HT1080 (cell line): ENCODE measurements around the gene COG5. TPM values are rescaled to one million over a fixed set of nuclear protein-coding genes. Genes with fewer than 3 reads are reported as not detected.

Source experiments
- DNase-seq: peaks from one replicate; pipeline ENCODE4 v3.0.0-alpha.2; 2015; ENCODE audit warnings: low read depth
- total RNA-seq: library from RNA; depleted of rRNA; stranded (reverse); fragments of >200 nt; shearing (Covaris generic); gene quantifications from 2 replicates; pipeline ENCODE4 v1.2.3, GENCODE V29; 2014

The COG5 gene
- total RNA-seq, 1 experiment from 2014 or later = 28.2 TPM

DNA sequence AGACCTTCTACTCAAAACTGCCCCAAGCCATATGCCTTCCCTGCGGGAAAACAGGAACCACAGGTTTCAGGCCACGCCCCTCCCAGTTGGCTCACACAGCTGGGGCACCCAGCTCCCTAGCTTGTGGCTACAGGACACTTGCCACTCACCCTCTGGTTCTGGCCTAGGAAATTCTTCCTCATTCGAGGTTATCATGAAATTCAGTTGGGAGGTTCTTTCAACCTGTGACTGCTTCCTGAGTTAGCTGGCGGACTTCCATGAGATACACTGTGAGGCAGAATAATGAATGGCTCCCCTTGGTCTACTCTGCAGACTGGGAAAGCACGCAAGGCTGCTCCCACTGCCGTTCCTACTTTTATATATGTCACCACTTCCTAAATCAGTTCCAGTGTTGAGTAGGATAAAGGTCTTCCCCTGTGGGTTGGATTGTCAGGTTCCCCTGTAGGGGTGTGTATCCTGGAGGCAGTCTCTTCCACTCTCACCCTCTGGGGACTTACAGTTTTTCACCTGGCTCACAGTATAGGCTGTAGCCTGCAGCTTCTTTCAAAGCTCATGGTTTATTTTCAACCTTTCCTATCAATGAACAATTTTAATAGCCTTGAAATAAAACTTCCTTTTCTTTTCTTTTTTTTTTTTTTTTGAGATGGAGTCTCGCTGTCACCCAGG, 56.9 kb downstream of the COG5 start:
- peak; percentile 30 for DNase-seq

DNA sequence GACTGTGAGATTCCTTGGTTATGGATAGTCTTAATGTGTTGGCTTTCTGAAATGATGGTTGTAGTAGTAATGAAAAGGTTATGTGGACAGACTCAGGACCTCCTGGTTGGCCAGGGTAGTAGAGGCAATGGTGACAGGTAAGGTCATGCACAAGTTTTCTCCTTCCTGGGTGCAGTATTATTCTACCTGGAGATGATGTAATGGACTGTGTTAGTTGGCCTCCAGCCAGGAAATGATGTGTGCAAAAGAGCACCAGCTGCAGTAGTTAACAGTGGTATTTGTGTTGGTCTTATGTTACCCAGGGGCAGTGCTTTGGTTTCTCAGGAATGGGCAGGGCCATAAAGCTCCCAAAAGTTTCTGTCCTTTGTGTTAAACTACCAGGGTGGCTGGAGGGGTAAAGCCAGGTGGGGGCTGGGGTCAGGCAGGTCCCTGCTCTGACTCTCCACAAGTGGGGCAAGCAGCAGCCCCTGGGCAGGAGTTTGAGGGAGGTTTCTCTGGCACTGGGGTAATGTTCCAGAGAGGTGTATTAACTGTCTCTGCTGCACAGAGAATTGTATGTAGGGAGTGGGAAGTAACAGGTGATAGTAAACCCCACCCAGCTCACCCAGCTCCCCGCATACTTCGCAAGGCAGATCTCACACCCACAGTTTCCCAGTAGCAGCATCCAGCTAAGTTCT, 57.6 kb downstream of the COG5 start:
- peak; percentile 13 for DNase-seq

GRCh38 chr7:107505362-107505761, 58.4 kb downstream of the COG5 start:
- DNase-seq = no peak

DNA sequence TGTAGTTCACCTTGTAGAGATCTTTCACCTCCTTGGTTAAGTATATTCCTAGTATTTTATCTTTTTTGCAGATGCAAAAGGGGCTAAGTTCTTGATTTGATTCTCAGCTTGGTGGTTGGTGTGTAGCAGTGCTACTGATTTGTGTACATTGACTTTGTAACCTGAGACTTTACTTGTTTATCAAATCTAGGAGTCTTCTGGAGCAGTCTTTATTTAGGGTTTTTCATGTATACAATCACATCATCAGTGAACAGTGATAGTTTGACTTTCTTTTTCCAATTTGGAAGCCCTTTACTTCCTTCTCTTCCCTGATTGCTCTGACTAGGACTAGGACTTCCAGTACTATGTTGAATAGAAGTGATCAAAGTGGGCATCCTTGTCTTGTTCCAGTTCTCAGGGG, 60.0 kb downstream of the COG5 start:
- DNase-seq = no peak

- DNase-seq = no peak
Measured at GRCh38 chr7:107502797-107503196, 60.9 kb downstream of the COG5 start.

DNA sequence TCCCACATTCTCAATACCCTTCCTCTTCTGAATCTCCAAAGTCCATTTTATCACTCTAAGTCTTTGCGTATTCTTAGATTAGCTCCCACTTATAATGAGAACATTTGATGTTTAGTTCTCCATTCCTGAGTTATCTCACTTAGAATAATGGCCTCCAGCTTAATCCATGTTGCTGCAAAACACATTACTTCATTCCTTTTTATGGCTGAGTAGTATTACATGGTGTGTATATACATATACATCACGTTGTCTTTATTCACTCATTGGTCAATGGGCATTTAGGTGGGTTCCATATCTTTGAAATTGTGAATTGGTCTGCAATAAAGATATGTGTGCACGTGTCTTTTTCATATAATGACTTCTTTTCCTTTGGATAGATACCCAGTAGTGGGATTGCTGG, 61.6 kb downstream of the COG5 start:
- no peak for DNase-seq

DNA sequence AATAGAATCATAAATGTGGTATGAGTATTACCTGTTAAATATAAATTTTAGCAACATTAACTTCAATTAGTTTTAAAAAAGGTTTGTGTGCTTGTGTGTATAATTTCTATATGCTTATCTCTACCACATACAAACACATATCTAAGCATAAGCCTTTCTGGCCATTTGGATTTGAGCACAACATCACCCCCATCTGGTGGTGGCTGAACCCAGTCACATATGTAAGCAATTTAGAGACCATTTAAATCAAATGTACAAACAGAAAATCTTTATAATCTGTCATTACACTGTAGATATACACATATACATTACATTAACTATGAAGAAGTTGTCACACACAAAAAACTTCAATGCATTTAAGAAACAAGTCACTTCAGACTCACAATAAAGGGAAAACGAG, 62.1 kb downstream of the COG5 start:
- DNase-seq = no peak

- no peak for DNase-seq
Measured at GRCh38 chr7:107499731-107500130, 64.0 kb downstream of the COG5 start.

GRCh38 chr7:107495516-107495915, 68.2 kb downstream of the COG5 start:
- DNase-seq = no peak

- DNase-seq = no peak
Measured at GRCh38 chr7:107494884-107495283, 68.8 kb downstream of the COG5 start.

GRCh38 chr7:107494315-107494751, 69.4 kb downstream of the COG5 start:
- no peak for DNase-seq

GRCh38 chr7:107492875-107493274, 70.8 kb downstream of the COG5 start:
- DNase-seq = no peak

DNA sequence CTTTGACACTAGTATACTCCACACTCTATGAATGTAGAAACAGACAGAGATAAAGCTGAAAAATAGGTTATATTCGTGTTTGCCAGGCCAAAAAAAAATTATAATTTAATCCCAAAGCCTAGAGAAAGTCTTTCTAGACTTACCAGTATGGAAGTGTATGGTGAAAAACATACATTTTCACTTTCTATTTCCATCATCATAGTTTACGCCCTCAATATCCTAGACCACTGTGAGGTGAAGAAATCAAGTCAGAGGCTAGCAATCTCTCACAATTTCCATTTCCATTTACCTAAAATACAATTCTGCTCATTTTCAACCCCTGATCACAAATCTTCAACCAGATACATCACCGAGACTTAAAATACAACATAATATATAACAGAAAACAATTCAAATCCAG, 77.7 kb downstream of the COG5 start:
- no peak for DNase-seq

DNA sequence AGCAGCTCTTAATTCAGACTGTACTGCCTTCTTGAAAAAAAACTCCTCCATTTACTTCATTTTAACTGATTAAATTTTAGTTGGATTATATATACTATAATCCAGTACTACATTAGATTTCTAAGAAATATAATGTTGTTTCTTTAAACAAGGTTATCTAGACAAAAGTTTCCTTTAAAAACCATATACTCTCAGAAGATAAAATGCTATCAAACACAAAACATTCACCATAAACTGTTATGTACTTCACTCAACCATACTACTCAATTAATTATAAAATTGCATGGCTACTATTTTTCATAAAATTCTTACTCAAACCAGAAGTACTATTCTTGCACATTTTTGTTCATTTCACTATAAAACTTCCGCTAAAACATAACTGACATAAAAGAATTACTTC, 81.1 kb downstream of the COG5 start:
- no peak for DNase-seq

DNA sequence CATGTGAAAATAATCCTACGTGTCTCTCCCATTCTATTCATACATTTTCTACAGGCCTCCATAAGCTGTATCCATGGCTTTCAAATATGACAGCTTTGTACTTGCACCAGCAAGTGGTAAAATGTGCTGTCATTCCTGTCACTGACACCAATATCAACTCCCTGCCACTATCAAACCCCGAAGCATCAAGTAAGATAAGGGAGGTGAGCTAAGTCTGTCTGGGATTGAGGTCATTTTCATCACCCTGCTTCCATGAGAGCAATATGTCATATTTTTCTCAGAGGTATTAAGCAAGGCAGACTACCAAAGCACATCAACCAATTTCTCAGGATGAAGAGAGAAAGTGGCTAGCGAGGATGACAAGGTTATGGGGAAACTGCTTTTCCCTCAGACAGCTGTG, 82.8 kb downstream of the COG5 start:
- DNase-seq = no peak

DNA sequence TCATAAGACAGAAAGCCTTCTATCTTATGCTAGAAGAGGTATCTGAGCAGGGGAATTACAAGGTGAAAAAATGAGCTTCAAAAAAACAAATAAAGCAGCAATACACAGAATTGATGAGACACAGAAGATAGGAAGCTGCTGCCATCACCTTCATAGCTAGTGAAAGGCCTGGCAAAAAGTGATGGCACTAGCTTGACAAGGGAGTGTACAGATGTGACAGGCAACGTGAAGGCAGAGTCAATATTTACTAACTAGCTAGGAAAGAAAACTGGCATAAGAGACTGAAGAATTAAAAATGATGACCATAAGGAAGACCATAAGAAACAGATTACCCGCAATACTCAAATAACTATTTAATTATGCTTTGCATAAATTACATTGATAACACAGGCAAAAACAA, 84.4 kb downstream of the COG5 start:
- no peak for DNase-seq

GRCh38 chr7:107474104-107474521, 89.6 kb downstream of the COG5 start:
- DNase-seq = no peak

DNA sequence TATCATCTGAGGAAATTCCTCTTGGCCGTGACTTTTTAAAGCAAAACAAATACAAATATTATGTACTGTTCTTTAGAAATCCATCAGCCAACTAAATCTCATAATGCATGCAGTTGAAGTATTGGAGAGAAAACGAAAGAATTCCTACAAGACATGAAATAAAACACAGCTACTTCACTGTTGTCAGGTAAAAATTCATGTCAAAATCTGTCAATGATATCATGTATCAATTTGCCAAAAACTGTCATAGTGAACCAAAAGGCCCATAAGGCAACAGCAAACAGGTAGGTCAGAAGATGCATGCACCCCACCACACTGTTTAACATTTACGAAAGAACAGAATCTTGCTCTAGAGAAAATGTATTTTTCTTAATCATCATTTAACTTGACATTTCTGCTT, 91.6 kb downstream of the COG5 start:
- no peak for DNase-seq

DNA sequence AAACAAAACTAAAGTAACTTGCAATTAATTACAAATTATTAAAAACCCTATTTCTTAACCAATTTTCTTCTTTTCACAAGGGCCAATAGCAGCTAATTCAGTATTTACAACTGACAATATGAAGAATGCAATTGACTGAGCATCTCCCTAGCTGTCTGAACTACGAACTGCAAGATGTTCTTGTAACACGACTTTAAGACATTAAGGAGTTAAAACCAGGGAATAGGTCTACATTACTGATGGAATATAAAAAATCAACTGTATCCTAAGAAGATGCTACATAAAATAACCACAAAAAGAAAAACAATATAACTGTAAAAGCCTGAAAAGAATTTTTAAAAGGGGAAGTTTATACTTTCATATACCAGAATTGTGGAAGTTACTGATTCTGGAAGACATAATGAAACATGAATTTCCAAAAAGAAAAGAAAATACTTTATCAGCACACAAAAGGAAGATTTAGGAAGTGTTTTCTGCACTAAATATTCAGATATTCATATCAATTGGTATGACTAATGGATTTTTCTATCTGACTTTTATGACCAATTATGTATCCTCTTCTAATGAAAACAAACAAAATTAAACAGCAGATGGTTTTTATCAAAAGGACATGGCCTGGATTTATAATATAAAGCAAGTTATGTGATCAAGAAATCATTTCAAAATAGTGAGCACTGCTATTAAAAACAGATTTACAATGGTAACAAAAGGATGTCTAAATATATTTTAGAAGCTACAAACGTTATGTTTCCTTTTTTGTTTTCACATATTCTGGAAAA, 92.2 kb downstream of the COG5 start:
- no peak for DNase-seq

GRCh38 chr7:107469929-107470328, 93.8 kb downstream of the COG5 start, which contains the start of gene GPR22:
Gene GPR22 (plus strand): TSS chr7:107470057. CDS start chr7:107474061, 4,004 bp downstream.
- no peak for DNase-seq

GRCh38 chr7:107468824-107469223, 94.9 kb downstream of the COG5 start:
- no peak for DNase-seq

- DNase-seq = no peak
Measured at GRCh38 chr7:107467972-107468371, 95.7 kb downstream of the COG5 start.
